ENCODE results near the gene CHRNA10.

CHRNA10 gene

GRCh38 chr11:3627291-3627690 lies 43.9 kb downstream of the CHRNA10 start:
- DNase-seq: no peak

- DNase-seq: no peak
Measured at GRCh38 chr11:3626250-3626960, 44.8 kb downstream of the CHRNA10 start.

GRCh38 chr11:3623767-3624458 lies 47.3 kb downstream of the CHRNA10 start:
- DNase-seq: no peak

GRCh38 chr11:3623121-3623520 lies 48.1 kb downstream of the CHRNA10 start:
- DNase-seq: no peak

GRCh38 chr11:3622521-3622920 lies 48.7 kb downstream of the CHRNA10 start:
- no peak for DNase-seq

GRCh38 chr11:3617990-3618389 lies 53.2 kb downstream of the CHRNA10 start:
- DNase-seq: no peak

- no peak for DNase-seq
Measured at GRCh38 chr11:3616721-3617460, 54.3 kb downstream of the CHRNA10 start.

- no peak for DNase-seq
Measured at GRCh38 chr11:3615998-3616397, 55.2 kb downstream of the CHRNA10 start.
